ENCODE data around the gene SLC7A7. TPM values are rescaled to one million over a fixed set of nuclear protein-coding genes. Genes with fewer than 3 reads are reported as not detected.

SLC7A7 gene
- total and polyA plus RNA-seq, 9 of the 15 experiments (the other 6 are each of a cell fraction or from before 2014, with no cell fraction given), result 0.07 to 0.68 (median 0.41) TPM

GRCh38 chr14:22822571-22823098 lies 7.4 kb upstream of the SLC7A7 start (continued):
- TF ChIP-seq FOXP1 (CRISPR knock-in tag; IDR thresholded peaks at IDR 0.05), result no peak
- TF ChIP-seq JUND (IDR thresholded peaks at IDR 0.05; ENCODE audit: borderline replicate concordance, low read depth, low read length), result peak; percentile 60
- peak; percentile 36; the same call in 1 of the 3 replicates for TF ChIP-seq JUND (tag; IDR thresholded peaks at IDR 0.05; ENCODE audit: borderline replicate concordance, low read depth, low read length)
- TF ChIP-seq ZNF407 (IDR thresholded peaks at IDR 0.05; ENCODE audit: low read depth), result no peak
